ENCODE results near the gene ZNF292.

DNA sequence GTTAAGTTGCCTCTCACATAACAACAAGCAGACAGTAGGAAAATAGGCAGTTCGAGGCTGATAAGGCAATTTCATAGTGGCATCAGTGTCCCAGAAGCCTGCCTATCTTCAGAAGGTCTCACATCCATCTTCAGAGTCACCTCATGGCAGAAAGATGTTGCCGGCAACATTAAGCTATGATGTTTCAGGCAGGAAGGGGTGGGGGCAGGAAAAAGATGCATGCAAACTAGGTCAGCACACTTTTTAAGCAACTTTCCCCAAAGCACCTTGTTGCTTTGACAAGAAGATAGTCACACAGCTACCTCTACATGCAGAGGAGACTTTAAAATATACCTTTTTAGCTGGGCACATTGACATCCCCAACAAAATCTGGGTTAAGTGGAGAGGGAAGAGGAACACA, 123.8 kb downstream of the ZNF292 start:
- TF ChIP-seq, protein P1, sequence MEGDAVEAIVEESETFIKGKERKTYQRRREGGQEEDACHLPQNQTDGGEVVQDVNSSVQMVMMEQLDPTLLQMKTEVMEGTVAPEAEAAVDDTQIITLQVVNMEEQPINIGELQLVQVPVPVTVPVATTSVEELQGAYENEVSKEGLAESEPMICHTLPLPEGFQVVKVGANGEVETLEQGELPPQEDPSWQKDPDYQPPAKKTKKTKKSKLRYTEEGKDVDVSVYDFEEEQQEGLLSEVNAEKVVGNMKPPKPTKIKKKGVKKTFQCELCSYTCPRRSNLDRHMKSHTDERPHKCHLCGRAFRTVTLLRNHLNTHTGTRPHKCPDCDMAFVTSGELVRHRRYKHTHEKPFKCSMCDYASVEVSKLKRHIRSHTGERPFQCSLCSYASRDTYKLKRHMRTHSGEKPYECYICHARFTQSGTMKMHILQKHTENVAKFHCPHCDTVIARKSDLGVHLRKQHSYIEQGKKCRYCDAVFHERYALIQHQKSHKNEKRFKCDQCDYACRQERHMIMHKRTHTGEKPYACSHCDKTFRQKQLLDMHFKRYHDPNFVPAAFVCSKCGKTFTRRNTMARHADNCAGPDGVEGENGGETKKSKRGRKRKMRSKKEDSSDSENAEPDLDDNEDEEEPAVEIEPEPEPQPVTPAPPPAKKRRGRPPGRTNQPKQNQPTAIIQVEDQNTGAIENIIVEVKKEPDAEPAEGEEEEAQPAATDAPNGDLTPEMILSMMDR (IDR thresholded peaks at IDR 0.05) = no peak
- TF ChIP-seq POLR2A (IDR thresholded peaks at IDR 0.05) = no peak

All from tibial nerve (tissue), 3 donors.